Activated naive CD4-positive, alpha-beta T cell treated with anti-CD3 and anti-CD28 coated beads, Interleukin-2, amount 50 U/mL, for 24 hours (primary cell): ENCODE data around the gene THAP11.

Experiments used
- H3K27ac Mint-ChIP-seq: one replicate; pipeline ENCODE4 v1.8.0; 2021; ENCODE audit warnings: mild to moderate bottlenecking, mixed read lengths
- H3K27me3 Mint-ChIP-seq: one replicate; pipeline ENCODE4 v1.8.0; 2021; ENCODE audit warnings: mixed read lengths
- H3K36me3 Mint-ChIP-seq: one replicate; pipeline ENCODE4 v1.8.0; 2021; ENCODE audit warnings: mixed read lengths
- H3K4me1 Mint-ChIP-seq: one replicate; pipeline ENCODE4 v1.8.0; 2021; ENCODE audit warnings: mixed read lengths
- H3K4me3 Mint-ChIP-seq: one replicate; pipeline ENCODE4 v1.8.0; 2021; ENCODE audit warnings: mild to moderate bottlenecking, mixed read lengths
- H3K9me3 Mint-ChIP-seq: one replicate; pipeline ENCODE4 v1.8.0; 2021; ENCODE audit warnings: mixed read lengths

Gene THAP11

GRCh38 chr16:67883146-67883871 is 41.2 kb downstream of the THAP11 start:
- peaks cover 4% of the 10 kb centered on the region for H3K36me3 Mint-ChIP-seq
- no peaks in the 10 kb centered on the region for H3K4me1 Mint-ChIP-seq
- H3K27me3 Mint-ChIP-seq: no peaks in the 10 kb centered on the region
- H3K9me3 Mint-ChIP-seq: no peaks in the 10 kb centered on the region
- no peak overlapping the region for H3K4me3 Mint-ChIP-seq
- H3K27ac Mint-ChIP-seq: no peak overlapping the region

GRCh38 chr16:67883872-67884261 is 41.7 kb downstream of the THAP11 start:
- no peaks in the 10 kb centered on the region for H3K4me1 Mint-ChIP-seq
- H3K27ac Mint-ChIP-seq: no peak overlapping the region
- H3K9me3 Mint-ChIP-seq: no peaks in the 10 kb centered on the region
- H3K36me3 Mint-ChIP-seq: peaks cover 2% of the 10 kb centered on the region
- no peaks in the 10 kb centered on the region for H3K27me3 Mint-ChIP-seq
- no peak overlapping the region for H3K4me3 Mint-ChIP-seq

- Mint-ChIP-seq H3K9me3 (no peaks in the 10 kb centered on the region), H3K27ac (peak within 1 kb of the TSS; percentile 82), H3K36me3 (peaks cover 2% of the 10 kb centered on the region), H3K4me1 (no peaks in the 10 kb centered on the region), H3K4me3 (no peak within 1 kb of the TSS), H3K27me3 (no peaks in the 10 kb centered on the region)
Measured at GRCh38 chr16:67884684-67885083, 42.6 kb downstream of the THAP11 start, which contains the start of gene NRN1L. Gene NRN1L, plus strand, starts transcription at chr16:67884885. Its CDS starts 19 bp downstream, at chr16:67884904.

GRCh38 chr16:67885545-67885944 is 43.4 kb downstream of the THAP11 start:
- no peaks in the 10 kb centered on the region for H3K4me1 Mint-ChIP-seq
- H3K36me3 Mint-ChIP-seq: peaks cover 2% of the 10 kb centered on the region
- H3K9me3 Mint-ChIP-seq: no peaks in the 10 kb centered on the region
- no peak overlapping the region for H3K4me3 Mint-ChIP-seq
- no peak overlapping the region for H3K27ac Mint-ChIP-seq
- no peaks in the 10 kb centered on the region for H3K27me3 Mint-ChIP-seq

GRCh38 chr16:67885976-67886375 is 43.9 kb downstream of the THAP11 start:
- no peaks in the 10 kb centered on the region for H3K27me3 Mint-ChIP-seq
- H3K27ac Mint-ChIP-seq: no peak overlapping the region
- peaks cover 2% of the 10 kb centered on the region for H3K36me3 Mint-ChIP-seq
- H3K9me3 Mint-ChIP-seq: no peaks in the 10 kb centered on the region
- H3K4me1 Mint-ChIP-seq: no peaks in the 10 kb centered on the region
- no peak overlapping the region for H3K4me3 Mint-ChIP-seq

GRCh38 chr16:67886387-67886786 is 44.3 kb downstream of the THAP11 start:
- no peaks in the 10 kb centered on the region for H3K9me3 Mint-ChIP-seq
- peaks cover 2% of the 10 kb centered on the region for H3K36me3 Mint-ChIP-seq
- no peaks in the 10 kb centered on the region for H3K4me1 Mint-ChIP-seq
- no peak overlapping the region for H3K4me3 Mint-ChIP-seq
- no peak overlapping the region for H3K27ac Mint-ChIP-seq
- no peaks in the 10 kb centered on the region for H3K27me3 Mint-ChIP-seq

- Mint-ChIP-seq H3K4me3 (no peak overlapping the region), H3K27me3 (no peaks in the 10 kb centered on the region), H3K9me3 (no peaks in the 10 kb centered on the region), H3K4me1 (peaks cover 8% of the 10 kb centered on the region), H3K27ac (no peak overlapping the region), H3K36me3 (peaks cover 2% of the 10 kb centered on the region)
Measured at GRCh38 chr16:67888331-67888730, 46.2 kb downstream of the THAP11 start.

- Mint-ChIP-seq H3K36me3 (no peaks in the 10 kb centered on the region), H3K4me1 (peaks cover 40% of the 10 kb centered on the region), H3K4me3 (peak overlapping the region; percentile 95), H3K27ac (peak overlapping the region; percentile 90), H3K27me3 (no peaks in the 10 kb centered on the region), H3K9me3 (no peaks in the 10 kb centered on the region)
Measured at GRCh38 chr16:67892375-67892774, 50.3 kb downstream of the THAP11 start.

- peaks cover 43% of the 10 kb centered on the region for H3K4me1 Mint-ChIP-seq
- H3K36me3 Mint-ChIP-seq: no peaks in the 10 kb centered on the region
- peak within 1 kb of the TSS; percentile 95 for H3K4me3 Mint-ChIP-seq
- peak within 1 kb of the TSS; percentile 90 for H3K27ac Mint-ChIP-seq
- no peaks in the 10 kb centered on the region for H3K27me3 Mint-ChIP-seq
- H3K9me3 Mint-ChIP-seq: no peaks in the 10 kb centered on the region
Measured at GRCh38 chr16:67892899-67893742, 51.0 kb downstream of the THAP11 start, which contains the start of gene PSKH1. Gene PSKH1, plus strand, starts transcription at chr16:67893254. Its CDS starts 15,496 bp downstream, at chr16:67908750.
